Measurements from ENCODE around the gene MTPN.

The MTPN gene

DNA sequence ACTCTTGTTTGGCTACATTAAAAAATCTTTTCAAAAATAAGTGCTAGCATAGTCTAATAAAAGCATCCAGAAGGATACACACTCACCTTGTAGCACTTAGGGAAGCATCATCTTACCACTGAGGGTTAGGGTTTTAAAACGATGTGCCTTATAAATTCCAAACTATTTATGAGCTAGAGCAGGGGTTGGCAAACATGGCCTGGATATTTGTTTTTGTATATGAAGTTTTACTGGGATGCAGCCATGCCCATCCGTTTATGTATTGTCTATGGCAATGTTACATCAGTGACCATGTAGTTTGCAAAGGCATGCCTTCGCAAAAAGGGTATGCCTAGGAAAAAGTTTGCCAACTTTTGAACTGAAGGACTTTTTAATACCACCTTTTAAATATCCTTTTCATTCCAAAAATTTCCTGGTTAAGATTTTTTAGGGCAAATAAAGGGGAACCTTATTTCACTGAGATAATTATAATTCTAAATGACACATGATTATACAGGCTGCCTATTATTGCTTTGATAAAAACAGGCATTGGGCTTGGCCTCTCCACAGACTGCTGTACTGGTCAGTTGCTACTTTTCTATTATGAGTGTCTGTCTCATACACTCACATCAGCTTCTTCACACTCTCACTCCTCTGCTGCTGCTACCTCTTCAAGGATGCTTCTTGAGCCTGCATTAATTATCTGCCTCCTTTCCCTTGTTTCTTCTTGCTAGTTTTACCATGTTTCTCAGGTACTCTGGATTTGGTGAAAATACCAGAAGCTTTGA lies 30.7 kb downstream of the MTPN start:
- Histone ChIP-seq H3K27ac (ENCODE audit: low read length) (no peak overlapping the region), H4K20me1 (ENCODE audit: insufficient read depth, low read length) (no peaks in the 10 kb centered on the region), H3K36me3 (replicated peaks; ENCODE audit: insufficient read depth, low read length) (peaks cover 14% of the 10 kb centered on the region; the same call in 1 of the 2 replicates), H3K9ac (ENCODE audit: low read length) (no peak overlapping the region), H3K79me2 (ENCODE audit: low read length) (peaks cover 29% of the 10 kb centered on the region), H3K9me3 (replicated peaks; ENCODE audit: insufficient read depth, low read length) (no peaks in the 10 kb centered on the region), H3K4me1 (ENCODE audit: low read length) (0 out of 2 replicates have a peak, but pooled peaks cover 7% of the 10 kb centered on the region), H3K4me3 (ENCODE audit: low read length) (no peak overlapping the region), H2AFZ (ENCODE audit: low read length) (no peak overlapping the region), H3F3A (ENCODE audit: insufficient read depth, low read length) (no peaks in the 10 kb centered on the region), H3K4me2 (ENCODE audit: low read depth, low read length) (no peak overlapping the region), H3K27me3 (replicated peaks; ENCODE audit: insufficient read depth, low read length) (no peaks in the 10 kb centered on the region), H3K9me2 (replicated peaks; ENCODE audit: insufficient read depth, low read length) (no peaks in the 10 kb centered on the region)
- no peak for DNase-seq
- TF ChIP-seq EZH2phosphoT487 (IDR thresholded peaks at IDR 0.05; ENCODE audit: low read length) = no peak
- no peak for TF ChIP-seq EZH2 (optimal IDR thresholded peaks at IDR 0.05; ENCODE audit: low read depth, low read length)
- TF ChIP-seq, protein P1, sequence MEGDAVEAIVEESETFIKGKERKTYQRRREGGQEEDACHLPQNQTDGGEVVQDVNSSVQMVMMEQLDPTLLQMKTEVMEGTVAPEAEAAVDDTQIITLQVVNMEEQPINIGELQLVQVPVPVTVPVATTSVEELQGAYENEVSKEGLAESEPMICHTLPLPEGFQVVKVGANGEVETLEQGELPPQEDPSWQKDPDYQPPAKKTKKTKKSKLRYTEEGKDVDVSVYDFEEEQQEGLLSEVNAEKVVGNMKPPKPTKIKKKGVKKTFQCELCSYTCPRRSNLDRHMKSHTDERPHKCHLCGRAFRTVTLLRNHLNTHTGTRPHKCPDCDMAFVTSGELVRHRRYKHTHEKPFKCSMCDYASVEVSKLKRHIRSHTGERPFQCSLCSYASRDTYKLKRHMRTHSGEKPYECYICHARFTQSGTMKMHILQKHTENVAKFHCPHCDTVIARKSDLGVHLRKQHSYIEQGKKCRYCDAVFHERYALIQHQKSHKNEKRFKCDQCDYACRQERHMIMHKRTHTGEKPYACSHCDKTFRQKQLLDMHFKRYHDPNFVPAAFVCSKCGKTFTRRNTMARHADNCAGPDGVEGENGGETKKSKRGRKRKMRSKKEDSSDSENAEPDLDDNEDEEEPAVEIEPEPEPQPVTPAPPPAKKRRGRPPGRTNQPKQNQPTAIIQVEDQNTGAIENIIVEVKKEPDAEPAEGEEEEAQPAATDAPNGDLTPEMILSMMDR (IDR thresholded peaks at IDR 0.05; ENCODE audit: low read length) = no peak

DNA sequence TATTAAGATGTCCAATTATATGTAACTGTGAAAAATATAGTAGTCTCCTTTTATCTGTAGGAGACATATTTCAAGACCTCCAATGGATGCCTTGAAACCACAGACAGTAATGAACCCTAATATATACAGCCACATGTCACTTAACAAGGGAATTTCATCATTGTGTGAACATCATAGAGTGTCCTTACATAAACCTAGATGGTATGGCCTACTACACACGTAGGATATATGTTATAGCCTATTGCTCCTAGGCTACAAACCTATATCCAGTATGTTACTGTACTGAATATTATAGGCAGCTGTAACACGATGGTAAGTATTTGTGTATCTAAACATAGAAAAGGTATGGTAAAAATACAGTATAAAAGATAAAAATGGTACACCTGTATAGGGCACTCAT lies 32.4 kb downstream of the MTPN start:
- no peaks in the 10 kb centered on the region for H3K9me2 ChIP-seq (replicated peaks; ENCODE audit: insufficient read depth, low read length)
- no peaks in the 10 kb centered on the region for H3F3A ChIP-seq (ENCODE audit: insufficient read depth, low read length)
- no peaks in the 10 kb centered on the region for H4K20me1 ChIP-seq (ENCODE audit: insufficient read depth, low read length)
- H3K36me3 ChIP-seq (replicated peaks; ENCODE audit: insufficient read depth, low read length) = peaks cover 7% of the 10 kb centered on the region; the same call in 1 of the 2 replicates
- no peak overlapping the region for H3K9ac ChIP-seq (ENCODE audit: low read length)
- no peak for DNase-seq
- H3K27ac ChIP-seq (ENCODE audit: low read length) = no peak overlapping the region
- H2AFZ ChIP-seq (ENCODE audit: low read length) = no peak overlapping the region
- no peak overlapping the region for H3K4me2 ChIP-seq (ENCODE audit: low read depth, low read length)
- no peak for TF ChIP-seq EZH2phosphoT487 (IDR thresholded peaks at IDR 0.05; ENCODE audit: low read length)
- TF ChIP-seq, protein P1 (IDR thresholded peaks at IDR 0.05; ENCODE audit: low read length) = no peak
- H3K79me2 ChIP-seq (ENCODE audit: low read length) = peaks cover 44% of the 10 kb centered on the region
- H3K4me3 ChIP-seq (ENCODE audit: low read length) = no peak overlapping the region
- no peaks in the 10 kb centered on the region for H3K9me3 ChIP-seq (replicated peaks; ENCODE audit: insufficient read depth, low read length)
- 0 out of 2 replicates have a peak, but pooled peaks cover 7% of the 10 kb centered on the region for H3K4me1 ChIP-seq (ENCODE audit: low read length)
- H3K27me3 ChIP-seq (replicated peaks; ENCODE audit: insufficient read depth, low read length) = no peaks in the 10 kb centered on the region

DNA sequence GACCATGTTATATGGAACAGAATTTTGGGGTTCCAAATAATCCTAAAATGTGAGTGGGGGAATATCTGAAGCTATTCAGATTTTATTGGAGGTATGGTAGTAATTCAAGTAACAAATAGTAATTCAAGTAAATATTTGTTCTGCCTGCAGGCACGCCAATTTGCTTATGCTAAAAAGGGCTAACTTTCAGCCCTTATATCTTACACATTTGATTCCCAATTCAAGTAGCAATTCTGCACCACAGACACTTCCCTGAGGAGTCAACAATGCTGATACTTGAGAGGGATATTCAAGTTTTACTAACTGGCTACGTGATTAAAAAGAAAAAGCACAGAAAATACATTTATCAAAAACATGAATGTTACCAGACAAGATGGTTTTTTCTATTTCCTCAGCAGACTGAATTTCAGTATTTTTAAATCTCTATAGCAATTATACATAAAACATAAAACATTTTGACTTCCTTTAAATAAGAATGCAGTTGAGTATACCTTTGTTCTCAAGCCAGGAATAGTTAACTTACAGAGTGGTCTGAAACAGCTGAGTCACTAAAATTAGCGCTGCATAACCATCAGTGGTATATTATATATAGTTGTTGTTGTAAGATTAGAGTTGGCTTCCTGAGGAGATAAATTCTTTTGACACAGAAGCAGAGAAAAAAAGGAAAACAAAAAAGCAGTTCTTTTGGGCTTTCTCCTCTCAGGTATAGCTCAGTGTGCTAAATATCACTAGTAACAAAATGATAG lies 33.9 kb downstream of the MTPN start:
- Histone ChIP-seq H3K36me3 (replicated peaks; ENCODE audit: insufficient read depth, low read length) (no peaks in the 10 kb centered on the region; the same call in 1 of the 2 replicates), H3F3A (ENCODE audit: insufficient read depth, low read length) (no peaks in the 10 kb centered on the region), H3K27me3 (replicated peaks; ENCODE audit: insufficient read depth, low read length) (no peaks in the 10 kb centered on the region), H4K20me1 (ENCODE audit: insufficient read depth, low read length) (no peaks in the 10 kb centered on the region), H3K27ac (ENCODE audit: low read length) (no peak overlapping the region), H3K9ac (ENCODE audit: low read length) (no peak overlapping the region), H3K9me2 (replicated peaks; ENCODE audit: insufficient read depth, low read length) (no peaks in the 10 kb centered on the region), H2AFZ (ENCODE audit: low read length) (no peak overlapping the region), H3K79me2 (ENCODE audit: low read length) (peaks cover 53% of the 10 kb centered on the region), H3K4me2 (ENCODE audit: low read depth, low read length) (peak overlapping the region; percentile 16; the same call in 1 of the 2 replicates), H3K9me3 (replicated peaks; ENCODE audit: insufficient read depth, low read length) (no peaks in the 10 kb centered on the region), H3K4me1 (ENCODE audit: low read length) (0 out of 2 replicates have a peak, but pooled peaks cover 7% of the 10 kb centered on the region), H3K4me3 (ENCODE audit: low read length) (no peak overlapping the region)
- peak; percentile 45 for DNase-seq
- TF ChIP-seq, protein P1 (IDR thresholded peaks at IDR 0.05; ENCODE audit: low read length) = no peak
- TF ChIP-seq EZH2phosphoT487 (IDR thresholded peaks at IDR 0.05; ENCODE audit: low read length) (no peak), EZH2 (optimal IDR thresholded peaks at IDR 0.05; ENCODE audit: low read depth, low read length) (no peak)

All from MM.1S (cell line).